ENCODE data around the gene TMEM94.

Gene TMEM94

GRCh38 chr17:75498726-75499213, 42.3 kb downstream of the TMEM94 start:
- DNase-seq, result no peak

GRCh38 chr17:75499313-75500022, 43.0 kb downstream of the TMEM94 start:
- DNase-seq, result no peak

GRCh38 chr17:75500419-75501216, 44.2 kb downstream of the TMEM94 start:
- no peak for DNase-seq

GRCh38 chr17:75501378-75502071, 45.1 kb downstream of the TMEM94 start:
- no peak for DNase-seq

- no peak for DNase-seq
These were observed 45.8 kb downstream of the TMEM94 start for GRCh38 chr17:75502072-75502720.

- no peak for DNase-seq
These were observed 46.4 kb downstream of the TMEM94 start for GRCh38 chr17:75502721-75503329.

- DNase-seq, result no peak
These were observed 47.0 kb downstream of the TMEM94 start for GRCh38 chr17:75503337-75503950.

GRCh38 chr17:75503976-75504346, 47.5 kb downstream of the TMEM94 start:
- DNase-seq, result no peak

- DNase-seq, result no peak
These were observed 48.1 kb downstream of the TMEM94 start for GRCh38 chr17:75504347-75505151.

GRCh38 chr17:75505152-75505409, 48.6 kb downstream of the TMEM94 start:
- no peak for DNase-seq

GRCh38 chr17:75505640-75506039, 49.2 kb downstream of the TMEM94 start:
- DNase-seq, result no peak

- no peak for DNase-seq
These were observed 49.7 kb downstream of the TMEM94 start for GRCh38 chr17:75506134-75506533.

- DNase-seq, result no peak
These were observed 50.5 kb downstream of the TMEM94 start for GRCh38 chr17:75506888-75507287.

GRCh38 chr17:75507733-75508719, 51.6 kb downstream of the TMEM94 start:
- DNase-seq, result no peak

- no peak for DNase-seq
These were observed 52.5 kb downstream of the TMEM94 start for GRCh38 chr17:75508931-75509361.

- DNase-seq, result no peak
These were observed 53.3 kb downstream of the TMEM94 start for GRCh38 chr17:75509528-75510258.

- no peak for DNase-seq
These were observed 54.8 kb downstream of the TMEM94 start for GRCh38 chr17:75511270-75511609.

- DNase-seq, result no peak
These were observed 55.5 kb downstream of the TMEM94 start for GRCh38 chr17:75511610-75512575.
